HG03108 (cell line): ENCODE measurements around the gene ZNF132.
"Not testable (repeated sequence)": the region's sequence is repeated elsewhere in the genome, so short reads cannot be mapped to it uniquely, and the experiment has no call there.

ENCODE experiments used
- ATAC-seq: cut with Tn5 transposase; IDR thresholded peaks from one replicate; pipeline ENCODE4 v1.9.1; 2021; ENCODE audit warnings: moderate library complexity; ENCODE audit not compliant: unreplicated experiment

The ZNF132 gene

DNA sequence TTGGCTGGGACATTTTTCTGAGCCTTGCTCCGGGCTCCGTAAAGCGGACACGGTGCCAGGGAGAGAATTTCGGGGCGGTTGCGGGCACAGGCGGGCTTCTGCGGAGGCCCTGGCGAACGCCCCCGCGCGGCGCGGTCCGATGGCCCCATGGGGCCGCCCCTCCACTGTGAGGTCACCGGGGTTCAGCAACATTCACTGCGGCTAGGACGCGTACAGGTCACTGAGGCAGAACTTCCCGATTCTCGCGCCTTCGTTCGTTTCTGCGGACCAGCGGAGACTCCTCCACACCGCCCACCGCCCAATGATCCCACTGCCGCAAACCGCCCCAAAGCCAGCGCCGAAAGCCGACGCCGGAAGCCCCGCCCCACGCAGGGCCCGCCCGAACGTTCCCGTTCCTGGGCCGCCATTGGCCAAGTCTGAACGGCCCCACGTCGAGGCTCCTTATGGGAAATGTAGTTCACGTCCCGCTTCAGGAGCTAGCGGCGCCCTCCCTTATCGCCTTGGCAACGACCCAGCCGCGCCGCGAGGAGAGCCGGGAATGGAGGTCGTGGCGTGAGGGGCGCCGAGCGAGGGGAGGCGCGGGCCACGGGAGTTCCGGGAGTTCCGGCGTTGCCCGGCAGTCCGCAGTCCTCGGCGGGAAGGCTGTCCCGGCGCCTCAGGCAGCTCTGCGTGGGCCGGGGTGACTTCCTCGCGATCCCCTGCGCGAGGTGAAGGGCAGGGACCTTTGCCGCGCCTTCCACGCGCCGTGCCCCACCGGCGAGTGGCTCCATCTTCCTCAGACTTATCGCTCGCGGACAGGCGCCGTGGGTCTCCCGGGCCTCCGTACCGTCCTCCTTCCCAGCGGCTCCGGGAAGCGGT lies 31.6 kb downstream of the ZNF132 start, which contains the start of gene ZNF584:
ZNF584 (plus strand) TSS at position 498 of the 858 bp plus-strand sequence. CDS start 499 bp downstream, outside the sequence.
- ATAC-seq, result peak; percentile 96

DNA sequence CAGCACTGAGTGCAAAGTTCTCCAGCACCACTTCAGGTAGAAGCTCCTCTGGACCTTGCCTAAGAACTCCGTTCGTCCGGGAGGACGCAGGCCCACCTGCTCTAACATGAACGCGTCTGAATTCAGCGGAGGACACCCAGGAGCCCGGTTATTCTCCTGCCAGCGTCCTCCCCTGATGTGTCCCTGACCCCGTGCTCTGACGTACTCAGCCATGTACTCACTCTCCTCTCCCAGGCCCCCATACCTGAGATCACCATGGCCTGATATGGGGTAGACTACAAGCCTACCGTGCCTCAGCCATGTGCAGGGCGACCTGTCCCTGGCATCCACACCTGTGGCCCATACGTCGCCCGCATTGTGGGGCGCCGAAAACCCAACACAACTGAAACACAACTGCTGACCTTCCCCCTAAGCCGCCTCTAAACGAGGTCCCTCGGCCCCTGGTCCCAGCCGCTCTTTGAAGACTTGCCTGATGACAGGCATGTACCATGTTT lies 32.2 kb downstream of the ZNF132 start:
- ATAC-seq, result no peak

DNA sequence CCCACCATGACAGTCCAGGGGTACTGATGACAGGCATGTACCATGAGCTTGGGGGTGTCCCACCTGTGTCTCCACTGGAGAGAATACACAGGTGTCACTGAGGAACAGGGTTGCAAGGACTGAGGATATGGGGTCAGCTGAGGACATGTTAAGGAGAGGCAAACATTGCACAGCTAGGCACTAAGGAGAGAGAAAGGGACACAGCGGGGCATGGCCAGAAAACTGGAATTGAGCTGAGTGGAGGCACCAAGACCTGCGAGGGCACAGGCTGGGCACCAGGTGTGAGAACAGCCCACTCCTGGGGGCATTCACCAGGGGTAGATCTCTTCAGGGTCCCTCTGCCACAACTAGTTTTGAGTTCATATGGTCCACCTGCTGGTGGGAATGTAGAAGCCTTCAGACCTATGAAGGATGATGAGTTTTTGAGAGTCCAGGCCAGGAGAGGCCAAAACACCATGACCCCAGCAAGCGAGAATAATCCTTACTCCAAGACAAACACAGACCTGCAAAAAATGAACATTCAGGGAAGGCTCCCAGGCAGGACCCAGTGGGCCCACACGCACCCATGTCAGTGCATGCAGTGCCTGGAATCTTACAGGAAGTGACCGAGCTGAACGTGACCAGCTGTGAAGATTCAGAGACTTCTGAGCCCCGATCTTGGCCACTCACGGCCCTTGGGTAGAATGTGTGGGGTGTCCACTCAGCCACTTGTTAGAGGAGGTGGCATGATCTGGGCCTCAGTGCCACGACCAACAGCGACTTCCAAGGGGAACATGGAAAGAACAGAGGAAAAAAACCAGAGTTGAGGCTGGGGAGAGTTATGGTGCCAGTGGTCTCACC lies 32.9 kb downstream of the ZNF132 start:
- ATAC-seq, result no peak

DNA sequence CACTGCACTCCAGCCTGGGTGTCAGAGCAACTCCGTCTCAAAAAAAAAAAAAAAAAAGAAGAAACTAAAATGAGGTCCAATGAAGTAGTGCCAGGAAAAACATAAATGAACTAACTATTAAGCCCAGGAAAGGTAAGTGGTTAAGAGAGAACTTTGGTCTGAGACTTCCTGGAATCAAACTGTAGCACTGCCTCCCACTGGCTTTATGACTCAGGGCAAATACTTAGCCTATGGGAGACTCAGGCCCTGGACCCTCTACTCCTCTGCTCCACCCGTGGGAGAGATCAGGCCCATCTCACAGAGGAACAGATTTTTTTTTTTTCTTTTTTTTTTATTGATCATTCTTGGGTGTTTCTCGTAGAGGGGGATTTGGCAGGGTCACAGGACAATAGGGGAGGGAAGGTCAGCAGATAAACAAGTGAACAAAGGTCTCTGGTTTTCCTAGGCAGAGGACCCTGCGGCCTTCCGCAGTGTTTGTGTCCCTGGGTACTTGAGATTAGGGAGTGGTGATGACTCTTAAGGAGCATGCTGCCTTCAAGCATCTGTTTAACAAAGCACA lies 36.0 kb downstream of the ZNF132 start:
- not testable (repeated sequence) for ATAC-seq

DNA sequence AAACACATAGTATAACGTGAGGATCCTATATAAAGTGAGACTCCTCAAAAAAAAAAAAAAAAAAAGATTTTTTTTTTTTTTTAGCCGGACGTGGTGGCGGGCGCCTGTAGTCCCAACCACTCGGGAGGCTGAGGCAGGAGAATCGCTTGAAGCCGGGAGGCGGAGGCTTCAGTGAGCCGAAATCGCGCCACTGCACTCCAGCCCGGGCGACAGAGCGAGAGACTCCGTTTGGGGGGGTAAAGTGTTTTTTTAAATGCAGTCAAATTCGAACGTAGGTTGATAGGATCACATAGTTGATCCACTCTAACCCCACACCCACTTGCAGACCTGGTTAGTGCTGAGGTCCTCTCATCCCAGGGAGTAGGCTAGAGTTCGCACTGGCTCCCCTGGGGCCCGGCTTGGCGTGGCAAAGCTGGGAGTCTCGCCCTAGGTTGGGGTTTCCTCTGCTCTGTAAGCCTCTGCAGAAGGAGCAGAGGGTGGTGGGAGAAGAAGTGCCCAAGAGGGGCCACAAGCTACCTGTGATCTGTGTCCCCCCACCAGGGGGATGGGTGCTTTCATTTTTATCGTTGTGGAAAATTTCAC lies 38.0 kb downstream of the ZNF132 start:
- no peak for ATAC-seq

DNA sequence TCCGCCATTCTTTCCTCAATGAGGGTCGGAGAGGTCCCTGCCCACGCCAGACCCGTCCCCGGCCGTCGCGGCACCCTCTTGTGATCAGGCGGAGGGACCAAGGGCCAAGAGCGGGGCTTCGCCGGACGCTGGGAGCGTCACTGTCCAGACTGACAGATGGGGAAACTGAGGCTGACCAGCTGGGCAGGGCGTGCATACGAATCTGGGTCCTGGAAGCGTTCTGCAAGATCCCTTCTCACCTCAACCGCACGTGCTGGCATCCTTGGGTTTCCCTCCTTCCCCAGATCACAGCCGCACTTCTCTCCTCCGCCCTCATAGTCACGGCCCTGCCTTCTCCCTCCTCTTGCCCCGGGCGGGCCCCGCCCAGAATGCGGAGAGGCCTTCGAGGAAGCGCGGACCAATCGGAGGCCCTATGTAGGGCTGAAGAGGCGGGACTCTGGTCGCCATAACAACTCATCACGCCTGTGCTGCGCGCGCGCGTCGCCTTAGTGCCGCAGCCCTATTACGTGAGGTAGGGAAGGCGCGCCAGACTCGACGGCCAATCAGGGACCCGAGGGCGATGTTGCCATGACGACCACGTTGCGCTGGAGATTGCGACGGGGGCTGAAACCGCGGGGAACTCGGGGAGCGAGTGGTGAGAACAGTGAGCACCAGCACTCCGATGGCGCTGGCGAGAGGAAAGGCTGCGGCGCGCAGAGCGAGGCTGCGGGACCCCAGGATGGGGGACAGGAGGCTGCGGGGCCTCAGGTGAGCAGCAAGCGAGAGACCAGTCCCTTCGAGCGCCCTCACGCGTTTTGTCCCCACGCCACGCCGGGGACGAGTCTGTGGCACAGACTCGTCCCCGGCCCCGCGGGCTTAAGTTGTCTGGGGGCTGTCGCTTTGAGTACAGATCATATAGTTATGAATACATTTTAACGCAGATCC lies 38.8 kb downstream of the ZNF132 start:
- ATAC-seq, result peak; percentile 98

DNA sequence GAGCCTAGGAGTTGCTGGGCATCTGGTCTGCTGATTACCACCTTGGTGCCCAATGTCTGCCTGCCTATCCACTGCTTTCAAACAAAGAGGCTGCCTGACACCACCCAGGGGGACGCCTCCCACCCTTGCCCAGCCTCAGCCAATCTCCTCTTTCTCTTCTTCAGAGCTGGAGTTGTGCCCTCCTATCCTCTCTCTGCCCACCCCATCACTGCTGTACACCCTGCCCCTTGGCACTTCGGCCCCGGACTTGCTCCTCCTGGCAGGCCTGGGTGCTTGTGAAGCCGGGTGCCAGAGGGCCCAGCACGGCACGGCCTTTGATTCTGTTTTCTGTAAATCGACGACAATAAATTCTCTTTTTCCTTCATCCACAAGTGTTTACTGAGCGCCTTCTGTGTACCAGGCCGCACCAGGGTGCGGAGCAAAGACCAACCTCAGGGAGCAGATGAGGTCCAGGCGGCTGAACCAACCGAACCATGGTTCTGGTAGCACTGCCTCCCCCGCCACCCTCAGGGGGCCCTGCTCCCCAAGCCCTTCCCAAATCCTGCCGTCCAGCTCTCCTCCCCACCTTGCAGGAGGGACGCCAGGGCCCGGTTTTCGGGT lies 39.5 kb downstream of the ZNF132 start:
- ATAC-seq, result no peak

DNA sequence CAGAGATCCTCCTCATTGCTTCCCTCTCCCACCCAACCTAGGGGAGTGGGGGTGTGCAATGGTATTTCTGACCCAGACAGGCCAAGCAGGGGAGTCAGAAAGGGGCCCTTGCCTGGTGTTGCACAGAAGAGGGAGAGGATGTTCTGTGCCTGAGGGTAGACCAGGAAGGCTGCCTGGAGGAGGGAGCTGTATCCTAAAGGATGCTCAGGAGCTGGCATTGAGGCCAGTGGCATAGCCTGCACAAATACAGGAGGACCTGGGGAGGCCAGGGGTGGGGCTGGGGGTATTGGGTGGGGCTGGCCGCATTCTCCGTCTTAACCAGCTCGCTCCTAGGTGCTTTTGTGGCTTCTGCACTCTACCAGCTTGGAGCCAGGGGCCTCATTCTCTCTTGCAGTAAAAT lies 40.0 kb downstream of the ZNF132 start:
- ATAC-seq, result no peak

DNA sequence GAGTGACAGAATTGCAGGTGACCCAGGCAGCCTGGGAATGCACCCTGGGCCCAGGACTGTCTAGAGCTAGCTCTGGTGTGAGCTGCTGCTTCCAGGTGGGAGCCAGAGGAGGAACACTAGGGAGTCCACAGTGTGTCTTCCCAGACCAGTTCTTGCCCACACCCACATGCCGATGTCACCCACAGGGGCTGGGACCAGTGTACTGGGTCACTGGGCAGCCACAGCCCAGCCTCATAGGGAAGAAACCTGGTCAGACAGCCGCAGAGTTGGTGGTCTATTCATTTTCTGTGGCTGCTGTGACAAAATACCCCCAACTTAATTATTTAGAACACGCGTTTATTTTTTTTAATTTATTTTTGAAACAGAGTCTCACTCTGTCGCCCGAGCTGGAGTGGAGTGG lies 41.4 kb downstream of the ZNF132 start:
- no peak for ATAC-seq

DNA sequence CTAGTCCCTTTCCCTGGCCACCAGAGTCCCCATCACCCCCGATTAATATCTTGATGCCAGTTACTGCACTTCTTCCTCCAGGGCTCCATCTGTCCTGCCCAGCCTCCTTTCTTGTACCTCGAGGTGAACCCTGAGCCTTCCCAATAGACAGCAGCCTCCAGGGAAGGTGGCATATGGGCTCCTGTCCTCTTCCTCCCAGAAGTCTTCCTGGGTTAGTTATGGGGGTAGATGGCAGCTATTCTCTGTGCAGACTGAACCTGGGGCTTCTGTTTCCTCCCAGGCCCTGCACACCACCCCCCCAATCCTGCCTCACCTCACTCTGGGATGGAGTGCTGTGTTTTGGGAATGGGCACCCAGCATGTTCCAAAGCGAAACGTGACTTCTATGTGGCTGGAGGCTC lies 41.9 kb downstream of the ZNF132 start:
- ATAC-seq, result no peak

DNA sequence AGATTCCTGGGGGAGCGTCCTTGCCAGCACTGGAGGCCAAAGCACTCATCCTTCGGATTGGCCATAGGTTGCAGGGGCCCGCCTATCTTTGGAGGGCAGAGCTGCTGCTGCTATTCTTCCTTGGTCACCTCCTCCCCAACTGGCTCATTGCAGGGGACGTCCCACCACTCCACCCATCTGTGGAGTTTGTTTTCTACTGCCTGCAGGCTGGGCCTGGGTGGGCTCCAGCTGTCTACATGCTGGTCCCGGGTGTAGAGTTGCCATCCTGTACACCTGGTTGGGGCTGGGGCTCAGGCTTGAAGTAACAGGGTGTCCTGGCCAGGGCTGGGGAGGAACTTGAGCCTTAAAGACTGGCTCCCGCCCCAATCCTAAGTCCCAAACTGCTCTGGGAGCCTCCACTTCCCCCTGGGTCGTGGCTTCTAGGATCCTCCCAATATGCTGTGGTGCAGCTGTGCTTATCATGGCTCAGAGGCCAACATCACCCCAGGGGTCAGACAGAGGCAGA lies 42.4 kb downstream of the ZNF132 start:
- no peak for ATAC-seq

DNA sequence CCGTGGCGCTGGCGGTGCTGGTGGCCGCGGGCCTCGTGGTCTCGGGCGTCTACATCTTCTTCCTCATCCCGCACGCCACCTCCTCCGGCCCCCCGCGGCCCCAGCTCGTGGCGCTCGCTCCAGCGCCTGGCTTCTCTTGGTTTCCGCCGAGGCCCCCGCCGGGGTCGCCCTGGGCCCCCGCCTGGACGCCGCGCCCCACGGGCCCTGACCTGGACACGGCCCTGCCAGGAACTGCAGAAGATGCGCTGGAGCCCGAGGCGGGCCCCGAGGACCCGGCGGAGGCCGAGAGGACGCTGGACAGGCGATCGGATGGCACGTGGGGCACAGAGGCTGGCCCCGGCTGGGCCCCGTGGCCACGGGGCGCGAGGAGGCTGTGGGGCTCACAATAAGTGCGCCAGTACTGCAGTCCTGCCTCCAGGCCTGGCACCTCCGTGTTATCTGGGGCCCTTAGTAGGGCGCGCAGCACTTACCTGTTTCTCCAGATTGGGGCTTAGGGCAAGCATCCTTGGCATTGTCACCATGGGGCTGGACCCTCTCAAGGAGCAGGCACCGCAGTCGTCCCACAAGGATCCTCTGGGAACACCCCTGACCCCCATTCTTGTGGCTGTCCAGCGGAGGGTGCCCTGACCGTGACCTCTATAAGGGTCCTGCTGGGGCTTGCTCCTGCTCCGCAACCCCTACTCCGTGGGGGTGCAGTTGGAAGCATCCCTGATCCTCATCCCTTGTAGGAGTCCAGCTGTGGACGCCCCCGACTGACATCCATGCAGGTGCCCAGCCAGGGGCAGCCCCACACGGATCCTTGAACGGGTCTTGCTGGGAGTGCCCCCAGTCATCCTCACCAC lies 43.0 kb downstream of the ZNF132 start:
- no peak for ATAC-seq

DNA sequence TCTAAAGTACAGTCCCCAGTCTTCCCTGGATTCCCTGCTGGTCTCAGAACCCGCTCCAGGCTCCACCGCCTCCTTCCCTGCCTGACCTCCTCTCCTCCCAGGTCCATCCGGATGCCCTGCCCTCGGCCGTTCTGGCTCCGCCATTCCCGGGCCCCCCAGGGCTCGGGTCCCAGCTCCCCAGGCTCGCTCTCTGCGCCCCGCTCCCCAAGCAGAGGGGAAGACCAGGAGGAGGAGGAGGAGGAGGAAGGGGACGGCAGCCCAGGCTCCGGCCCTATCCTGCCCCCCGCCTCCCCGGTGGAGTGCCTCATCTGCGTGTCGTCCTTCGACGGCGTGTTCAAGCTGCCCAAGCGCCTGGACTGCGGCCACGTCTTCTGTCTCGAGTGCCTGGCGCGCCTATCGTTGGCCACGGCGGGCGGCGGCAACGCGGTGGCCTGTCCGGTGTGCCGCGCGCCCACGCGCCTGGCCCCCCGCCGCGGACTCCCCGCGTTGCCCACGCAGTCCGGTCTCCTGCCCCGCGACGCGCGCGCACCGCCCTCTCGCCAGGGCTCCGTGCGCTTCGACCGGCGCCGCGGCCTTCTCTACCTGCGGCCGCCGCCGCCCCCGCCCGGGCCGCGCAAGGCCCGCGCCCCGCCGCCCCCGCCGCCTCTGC lies 43.9 kb downstream of the ZNF132 start:
- no peak for ATAC-seq

DNA sequence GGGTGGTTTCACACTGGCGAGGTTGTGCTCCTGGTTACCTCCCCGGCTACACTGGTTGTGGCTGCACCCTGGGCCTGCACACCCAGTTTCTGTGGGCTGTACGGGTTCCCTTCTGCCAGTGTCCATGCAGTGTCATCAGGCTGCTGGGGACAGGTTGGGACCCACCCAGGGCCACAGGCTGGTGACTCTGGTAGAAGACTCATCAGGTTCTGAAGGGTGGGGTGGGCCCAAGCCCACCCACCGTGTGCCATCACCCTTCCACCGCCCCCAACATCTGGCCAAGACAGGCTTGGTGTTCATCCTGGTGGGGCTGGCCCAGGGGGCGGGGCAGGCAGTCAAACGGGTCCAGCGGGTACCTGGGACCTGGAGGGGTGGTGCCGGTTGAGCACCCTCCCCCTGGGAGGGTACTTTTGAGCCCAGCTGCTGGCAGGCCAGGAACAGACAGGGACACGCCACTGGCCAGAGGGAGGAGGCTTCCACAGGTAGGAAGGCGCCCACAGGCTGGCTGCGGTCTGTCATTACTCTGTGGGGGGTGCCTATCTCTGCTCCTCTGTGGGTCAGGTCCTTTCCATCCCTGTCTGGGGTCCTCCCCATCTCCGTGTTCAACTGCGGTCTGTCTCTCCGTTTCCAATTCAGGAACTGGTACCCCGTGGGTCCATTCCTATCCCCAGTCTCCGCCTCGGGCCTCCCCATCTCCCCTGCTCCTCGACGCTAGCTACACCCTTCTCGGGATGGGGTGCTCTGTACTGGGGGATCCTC lies 44.6 kb downstream of the ZNF132 start, which contains the start of gene RNF225:
RNF225 (plus strand) TSS at position 437 of the 759 bp plus-strand sequence. CDS start 434 bp downstream, outside the sequence.
- ATAC-seq, result no peak

DNA sequence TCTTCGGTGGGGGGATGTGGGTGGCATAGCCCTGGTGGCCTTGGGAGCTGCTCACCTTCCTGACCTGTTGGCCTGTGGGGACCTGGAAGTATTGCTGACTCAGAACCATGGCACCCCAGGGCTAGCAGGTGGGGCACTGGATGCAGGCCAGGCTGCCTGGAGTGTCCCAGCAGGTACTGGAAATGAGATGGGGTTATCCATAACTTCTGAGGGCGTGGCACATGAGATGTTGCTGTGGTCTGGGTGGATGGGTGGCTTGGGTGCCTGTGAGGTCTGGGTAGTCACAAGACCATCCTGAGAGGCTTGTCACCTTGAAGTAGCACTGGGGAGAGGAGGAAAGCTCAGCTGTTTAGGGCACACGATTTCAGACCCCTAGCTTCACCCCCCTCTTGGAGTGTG lies 45.1 kb downstream of the ZNF132 start:
- ATAC-seq, result no peak

DNA sequence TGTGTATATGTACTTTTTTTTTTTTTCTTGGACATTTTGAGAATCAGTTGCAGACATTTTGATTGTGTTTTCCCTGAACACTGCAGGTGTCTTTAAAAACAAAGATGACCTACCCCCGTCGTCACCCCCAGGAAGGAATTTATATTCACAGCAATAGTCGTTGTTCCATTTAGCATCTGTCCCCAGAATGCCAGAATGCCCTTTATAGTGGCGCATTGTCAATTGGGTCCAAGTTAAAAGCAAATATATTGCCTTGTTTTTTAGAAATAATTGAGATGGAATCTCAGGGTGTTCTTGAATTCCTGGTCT lies 46.3 kb downstream of the ZNF132 start:
- ATAC-seq, result no peak
